Thymus (tissue), 11 donors: Measurements from ENCODE around the gene SDC3. TPM values are rescaled to one million over a fixed set of nuclear protein-coding genes. Genes with fewer than 3 reads are reported as not detected.
A peak's percentile ranks its signal among the peaks of the same experiment; 100 is the strongest.

ENCODE experiments used
- DNase-seq, 9 donors: peaks; one replicate each; pipeline ENCODE4 v3.0.0-alpha.2; 2013; ENCODE audit warnings: low spot score in 9 of 9, low read depth in 6 of 9, missing footprints in 1 of 9
- H3K27ac ChIP-seq, 2 donors: one replicate each; pipeline ENCODE4 v1.5.1; 2013; ENCODE audit warnings: control low read depth in 1 of 2, low read depth in 1 of 2, low read length in 1 of 2, mild to moderate bottlenecking in 1 of 2, moderate library complexity in 1 of 2
- H3K27me3 ChIP-seq, 2 donors: one replicate each; pipeline ENCODE4 v1.5.1; 2013; ENCODE audit warnings: low read length in 1 of 2; ENCODE audit not compliant: control insufficient read depth in 2 of 2, insufficient read depth in 1 of 2
- H3K36me3 ChIP-seq, 2 donors: one replicate each; pipeline ENCODE4 v1.5.1; 2013; ENCODE audit warnings: low read length in 1 of 2, mild to moderate bottlenecking in 1 of 2, moderate library complexity in 1 of 2; ENCODE audit not compliant: control insufficient read depth in 2 of 2, insufficient read depth in 2 of 2
- H3K4me1 ChIP-seq, 2 donors: one replicate each; pipeline ENCODE4 v1.5.1; 2013; ENCODE audit warnings: low read length in 2 of 2; ENCODE audit not compliant: control insufficient read depth in 2 of 2, insufficient read depth in 2 of 2
- H3K4me3 ChIP-seq, 2 donors: one replicate each; pipeline ENCODE4 v1.5.1; 2013; ENCODE audit warnings: low read length in 2 of 2, control low read depth in 1 of 2, mild to moderate bottlenecking in 1 of 2
- H3K9me3 ChIP-seq, 2 donors: one replicate each; pipeline ENCODE4 v1.5.1; 2013; ENCODE audit warnings: low read length in 1 of 2, mild to moderate bottlenecking in 1 of 2; ENCODE audit not compliant: control insufficient read depth in 2 of 2, insufficient read depth in 1 of 2
- WGBS: extraction: QIAGEN DNeasy Blood & Tissue Kit; methylation state at CpG from one replicate; pipeline ENCODE4 v1.1.7; 2013; 5-methylcytosine and 5-hydroxymethylcytosine counted together
- polyA plus RNA-seq: library from polyadenylated mRNA; stranded (reverse); fragments of 200-250 nt; gene quantifications from one replicate; pipeline ENCODE4 v1.2.3, GENCODE V29; 2013
- total RNA-seq: library from RNA; stranded (reverse); fragments of 120-200 nt; gene quantifications from one replicate; pipeline ENCODE4 v1.2.4, GENCODE V29; 2013
- donor health status: healthy.

The SDC3 gene
- total and polyA plus RNA-seq, 2 donors: 3.8 to 15.3 TPM

- Histone ChIP-seq H3K27me3 (peaks cover 42 to 66% of the 10 kb centered on the region in 2 donors), H3K4me3 (no peak overlapping the region), H3K9me3 (no peaks in the 10 kb centered on the region), H3K27ac (no peak overlapping the region), H3K36me3 (no peaks in the 10 kb centered on the region), H3K4me1 (peaks cover 0 to 11% of the 10 kb centered on the region in 2 donors)
- DNase-seq: no peak
- WGBS: 46% methylated on average over 14 of the region's 14 CpGs
Observed at GRCh38 chr1:30909365-30910068, 959 bp upstream of the SDC3 start.

- Histone ChIP-seq H3K36me3 (no peaks in the 10 kb centered on the region), H3K27ac (no peak overlapping the region), H3K4me3 (peak overlapping the region in 1 of 2 donors; percentile 52), H3K27me3 (peaks cover 42 to 78% of the 10 kb centered on the region in 2 donors), H3K4me1 (peaks cover 0 to 11% of the 10 kb centered on the region in 2 donors), H3K9me3 (no peaks in the 10 kb centered on the region)
- whole genome bisulfite sequencing: 1% methylated on average over 69 of the region's 69 CpGs
- DNase-seq: no peak
Observed at GRCh38 chr1:30908316-30908695, 252 bp downstream of the SDC3 start.

- DNase-seq: no peak
Observed at GRCh38 chr1:30907481-30908315, 860 bp downstream of the SDC3 start.

GRCh38 chr1:30906631-30907441 lies 1.7 kb downstream of the SDC3 start:
- 92% methylated on average over 9 of the region's 9 CpGs for WGBS
- DNase-seq: no peak
- no peaks in the 10 kb centered on the region for H3K9me3 ChIP-seq
- peaks cover 45 to 90% of the 10 kb centered on the region in 2 donors for H3K27me3 ChIP-seq
- H3K4me1 ChIP-seq: peaks cover 0 to 8% of the 10 kb centered on the region in 2 donors
- no peak overlapping the region for H3K27ac ChIP-seq
- no peaks in the 10 kb centered on the region for H3K36me3 ChIP-seq
- H3K4me3 ChIP-seq: no peak overlapping the region

More at GRCh38 chr1:30907481-30908315, 860 bp downstream of the SDC3 start:
- no peaks in the 10 kb centered on the region for H3K36me3 ChIP-seq
- H3K4me1 ChIP-seq: peaks cover 0 to 11% of the 10 kb centered on the region in 2 donors
- WGBS: 15% methylated on average over 47 of the region's 47 CpGs
- peak overlapping the region in 1 of 2 donors; percentile 52 for H3K4me3 ChIP-seq
- no peak overlapping the region for H3K27ac ChIP-seq
- no peaks in the 10 kb centered on the region for H3K9me3 ChIP-seq
- peaks cover 42 to 84% of the 10 kb centered on the region in 2 donors for H3K27me3 ChIP-seq

- peaks cover 0 to 8% of the 10 kb centered on the region in 2 donors for H3K4me1 ChIP-seq
- H3K36me3 ChIP-seq: no peaks in the 10 kb centered on the region
- H3K4me3 ChIP-seq: no peak overlapping the region
- peaks cover 45 to 88% of the 10 kb centered on the region in 2 donors for H3K27me3 ChIP-seq
- 72% methylated on average over 9 of the region's 9 CpGs for WGBS
- DNase-seq: no peak
- H3K27ac ChIP-seq: no peak overlapping the region
- H3K9me3 ChIP-seq: no peaks in the 10 kb centered on the region
Observed at GRCh38 chr1:30905916-30906620, 2.5 kb downstream of the SDC3 start.

- Histone ChIP-seq H3K27ac (no peak overlapping the region), H3K9me3 (no peaks in the 10 kb centered on the region), H3K4me3 (no peak overlapping the region), H3K4me1 (peaks cover 0 to 8% of the 10 kb centered on the region in 2 donors), H3K36me3 (no peaks in the 10 kb centered on the region), H3K27me3 (peaks cover 39 to 84% of the 10 kb centered on the region in 2 donors)
- 93% methylated on average over 1 of the region's 1 CpG for WGBS
- no peak for DNase-seq
Observed at GRCh38 chr1:30905403-30905802, 3.2 kb downstream of the SDC3 start.

- H3K4me1 ChIP-seq: peaks cover 0 to 8% of the 10 kb centered on the region in 2 donors
- H3K36me3 ChIP-seq: no peaks in the 10 kb centered on the region
- 91% methylated on average over 1 of the region's 1 CpG for WGBS
- DNase-seq: no peak
- no peak overlapping the region for H3K27ac ChIP-seq
- H3K9me3 ChIP-seq: no peaks in the 10 kb centered on the region
- H3K4me3 ChIP-seq: no peak overlapping the region
- peaks cover 37 to 80% of the 10 kb centered on the region in 2 donors for H3K27me3 ChIP-seq
Observed at GRCh38 chr1:30904962-30905335, 3.6 kb downstream of the SDC3 start.

GRCh38 chr1:30904191-30904961 lies 4.2 kb downstream of the SDC3 start:
- no peaks in the 10 kb centered on the region for H3K36me3 ChIP-seq
- peaks cover 0 to 7% of the 10 kb centered on the region in 2 donors for H3K4me1 ChIP-seq
- 71% methylated on average over 11 of the region's 11 CpGs for WGBS
- DNase-seq: no peak
- no peak overlapping the region for H3K4me3 ChIP-seq
- no peaks in the 10 kb centered on the region for H3K9me3 ChIP-seq
- no peak overlapping the region for H3K27ac ChIP-seq
- peaks cover 33 to 74% of the 10 kb centered on the region in 2 donors for H3K27me3 ChIP-seq
